GM19468 (cell line): ENCODE results near the gene EFNA4.
A peak's percentile ranks its signal among the peaks of the same experiment; 100 is the strongest.

Source experiments
- ATAC-seq: cut with Tn5 transposase; IDR thresholded peaks from one replicate; pipeline ENCODE4 v1.9.1; 2021; ENCODE audit warnings: mild to moderate bottlenecking, moderate library complexity, moderate number of reproducible peaks; ENCODE audit not compliant: unreplicated experiment; ENCODE audit errors: extremely low read depth

EFNA4 gene

GRCh38 chr1:155084722-155085503, 21.4 kb downstream of the EFNA4 start:
- ATAC-seq = peak; percentile 65

DNA sequence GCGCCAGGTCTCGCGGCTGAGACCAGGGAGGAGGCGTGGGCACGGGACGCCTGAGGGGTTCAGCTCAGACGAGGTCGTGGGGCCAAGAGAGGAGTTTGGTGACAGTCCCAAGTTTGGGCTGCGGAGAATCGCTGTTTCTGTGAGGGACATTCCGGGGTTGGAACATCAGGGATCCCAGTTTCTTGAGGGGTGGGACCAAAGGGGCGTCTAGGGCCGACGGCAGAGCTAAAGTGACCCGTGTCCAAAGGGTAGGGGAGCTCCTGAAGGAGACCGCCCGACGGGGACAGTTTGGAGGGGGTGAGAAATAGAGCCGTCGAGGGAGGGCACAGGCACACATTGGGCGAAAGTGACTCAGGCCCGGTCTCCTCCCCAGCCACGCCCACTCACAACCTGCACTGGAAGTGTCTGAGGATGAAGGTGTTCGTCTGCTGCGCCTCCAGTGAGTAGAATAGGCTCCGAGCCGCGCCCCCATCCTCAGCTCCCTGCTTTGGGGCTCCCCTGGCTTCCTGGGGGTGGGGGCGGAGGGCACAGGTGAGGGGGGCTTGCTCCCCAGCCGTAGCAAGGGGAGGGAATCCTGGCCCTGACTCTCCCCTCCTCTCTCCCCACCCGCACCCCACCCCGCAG, 22.1 kb downstream of the EFNA4 start:
- no peak for ATAC-seq

DNA sequence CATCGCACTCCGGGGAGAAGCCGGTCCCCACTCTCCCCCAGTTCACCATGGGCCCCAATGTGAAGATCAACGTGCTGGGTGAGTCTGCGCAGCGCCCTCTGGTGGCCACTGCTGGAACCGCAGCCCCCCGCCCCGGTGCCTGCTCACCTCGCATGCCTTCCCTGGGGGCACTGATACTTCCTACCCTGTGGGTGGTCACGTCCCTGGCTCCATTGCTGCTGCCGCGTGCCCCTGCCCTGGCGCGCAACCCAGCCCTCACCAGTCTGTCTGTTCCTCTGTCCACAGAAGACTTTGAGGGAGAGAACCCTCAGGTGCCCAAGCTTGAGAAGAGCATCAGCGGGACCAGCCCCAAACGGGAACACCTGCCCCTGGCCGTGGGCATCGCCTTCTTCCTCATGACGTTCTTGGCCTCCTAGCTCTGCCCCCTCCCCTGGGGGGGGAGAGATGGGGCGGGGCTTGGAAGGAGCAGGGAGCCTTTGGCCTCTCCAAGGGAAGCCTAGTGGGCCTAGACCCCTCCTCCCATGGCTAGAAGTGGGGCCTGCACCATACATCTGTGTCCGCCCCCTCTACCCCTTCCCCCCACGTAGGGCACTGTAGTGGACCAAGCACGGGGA, 22.7 kb downstream of the EFNA4 start:
- ATAC-seq = no peak

DNA sequence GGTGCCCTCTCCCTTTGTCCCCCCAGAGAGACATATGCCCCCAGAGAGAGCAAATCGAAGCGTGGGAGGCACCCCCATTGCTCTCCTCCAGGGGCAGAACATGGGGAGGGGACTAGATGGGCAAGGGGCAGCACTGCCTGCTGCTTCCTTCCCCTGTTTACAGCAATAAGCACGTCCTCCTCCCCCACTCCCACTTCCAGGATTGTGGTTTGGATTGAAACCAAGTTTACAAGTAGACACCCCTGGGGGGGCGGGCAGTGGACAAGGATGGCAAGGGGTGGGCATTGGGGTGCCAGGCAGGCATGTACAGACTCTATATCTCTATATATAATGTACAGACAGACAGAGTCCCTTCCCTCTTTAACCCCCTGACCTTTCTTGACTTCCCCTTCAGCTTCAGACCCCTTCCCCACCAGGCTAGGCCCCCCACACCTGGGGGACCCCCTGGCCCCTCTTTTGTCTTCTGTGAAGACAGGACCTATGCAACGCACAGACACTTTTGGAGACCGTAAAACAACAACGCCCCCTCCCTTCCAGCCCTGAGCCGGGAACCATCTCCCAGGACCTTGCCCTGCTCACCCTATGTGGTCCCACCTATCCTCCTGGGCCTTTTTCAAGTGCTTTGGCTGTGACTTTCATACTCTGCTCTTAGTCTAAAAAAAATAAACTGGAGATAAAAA, 23.5 kb downstream of the EFNA4 start:
- no peak for ATAC-seq

GRCh38 chr1:155091071-155092051, 27.8 kb downstream of the EFNA4 start:
- no peak for ATAC-seq

DNA sequence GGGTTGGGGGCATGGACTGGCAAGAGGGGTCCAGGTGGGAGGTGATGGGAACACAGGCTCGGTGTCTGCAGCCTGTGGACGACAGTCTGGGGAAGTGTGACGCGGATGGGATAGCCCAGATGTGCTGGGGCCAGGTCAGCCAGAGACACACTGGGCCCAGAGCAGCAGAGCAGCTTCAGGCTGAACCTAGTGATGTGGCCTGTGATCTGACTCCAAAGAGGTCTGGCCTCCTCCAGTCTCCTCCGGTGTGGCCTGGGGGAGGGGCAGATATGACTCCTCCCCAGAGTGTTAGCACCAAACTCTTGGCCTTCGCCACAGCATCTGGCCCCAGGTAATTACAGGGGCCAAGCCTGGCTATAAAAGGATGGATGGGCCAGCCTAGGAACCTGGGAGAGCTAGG, 28.6 kb downstream of the EFNA4 start:
- ATAC-seq = no peak

- ATAC-seq = no peak
Observed at GRCh38 chr1:155092641-155093040, 29.1 kb downstream of the EFNA4 start.

- no peak for ATAC-seq
Observed at GRCh38 chr1:155093911-155094621, 30.5 kb downstream of the EFNA4 start.

DNA sequence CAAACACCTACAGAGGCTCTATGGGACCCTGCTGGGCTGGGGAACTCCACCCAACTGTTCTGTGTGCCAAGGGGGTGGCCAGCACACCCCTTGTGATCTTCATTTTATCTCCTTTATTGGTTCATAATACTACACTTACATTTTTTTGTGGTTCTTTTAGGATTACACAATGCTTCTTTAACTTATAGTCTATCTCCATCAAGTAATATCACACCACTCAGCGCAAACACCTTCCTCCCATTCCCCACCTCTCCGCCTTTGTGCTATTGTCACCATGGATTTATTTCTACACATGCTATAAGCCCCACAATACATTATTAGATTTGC, 31.0 kb downstream of the EFNA4 start:
- no peak for ATAC-seq

DNA sequence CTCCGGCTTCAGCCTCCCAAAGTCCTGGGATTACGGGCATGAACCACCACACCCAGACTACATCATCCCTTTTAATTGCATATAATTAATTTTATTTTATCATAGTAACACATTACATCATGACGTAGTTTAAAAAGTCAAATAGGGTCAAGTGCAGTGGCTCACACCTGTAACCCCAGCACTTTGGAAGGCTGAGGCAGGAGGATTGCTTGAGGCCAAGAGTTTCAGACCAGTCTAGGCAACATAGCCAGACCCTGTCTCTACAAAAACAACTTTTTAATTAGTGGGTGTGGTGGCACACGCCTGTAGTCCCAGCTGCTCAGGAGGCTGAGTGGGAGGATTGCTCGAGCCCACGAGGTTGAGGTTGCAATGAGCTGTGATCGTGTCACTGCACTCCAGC, 35.8 kb downstream of the EFNA4 start:
- ATAC-seq = no peak

DNA sequence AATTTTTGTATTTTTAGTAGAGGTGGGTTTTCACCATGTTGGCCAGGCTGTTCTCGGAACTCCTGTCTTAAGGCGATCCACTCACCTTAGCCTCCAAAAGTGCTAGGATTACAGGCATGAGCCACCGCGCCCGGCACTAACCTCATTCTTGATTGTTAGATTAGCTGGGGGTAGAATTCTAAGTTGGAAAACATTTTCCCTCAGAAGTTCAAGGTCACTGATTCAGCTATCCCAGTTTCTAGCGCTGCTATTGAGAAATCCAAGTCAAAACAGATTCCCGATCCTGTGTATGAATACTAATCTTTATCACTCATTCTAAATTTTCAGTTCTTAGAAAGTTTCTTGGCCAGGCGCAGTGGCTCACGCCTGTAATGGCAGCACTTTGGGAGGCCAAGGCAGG, 39.8 kb downstream of the EFNA4 start:
- ATAC-seq = no peak

GRCh38 chr1:155104605-155105534, 41.3 kb downstream of the EFNA4 start:
- no peak for ATAC-seq

- ATAC-seq = no peak
Observed at GRCh38 chr1:155105604-155106011, 42.1 kb downstream of the EFNA4 start.

DNA sequence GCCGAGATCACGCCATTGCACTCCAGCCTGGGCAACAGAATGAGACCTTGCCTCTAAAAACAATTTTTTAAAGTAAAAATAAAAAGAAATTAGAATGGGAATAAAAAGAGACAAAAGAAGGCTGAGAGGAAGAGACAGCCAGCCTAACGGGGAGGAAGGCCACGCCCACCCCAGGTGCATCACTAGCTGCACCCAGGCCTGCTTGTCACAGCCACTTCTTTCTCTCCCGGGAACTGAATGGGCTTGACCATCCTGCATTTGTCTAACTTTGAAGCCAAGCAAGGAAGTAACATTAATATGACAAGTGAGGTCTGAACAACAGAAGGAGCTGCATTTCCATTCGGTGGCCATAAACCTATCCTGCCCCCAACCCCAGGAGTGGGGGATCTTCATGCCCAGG, 43.3 kb downstream of the EFNA4 start:
- ATAC-seq = no peak

DNA sequence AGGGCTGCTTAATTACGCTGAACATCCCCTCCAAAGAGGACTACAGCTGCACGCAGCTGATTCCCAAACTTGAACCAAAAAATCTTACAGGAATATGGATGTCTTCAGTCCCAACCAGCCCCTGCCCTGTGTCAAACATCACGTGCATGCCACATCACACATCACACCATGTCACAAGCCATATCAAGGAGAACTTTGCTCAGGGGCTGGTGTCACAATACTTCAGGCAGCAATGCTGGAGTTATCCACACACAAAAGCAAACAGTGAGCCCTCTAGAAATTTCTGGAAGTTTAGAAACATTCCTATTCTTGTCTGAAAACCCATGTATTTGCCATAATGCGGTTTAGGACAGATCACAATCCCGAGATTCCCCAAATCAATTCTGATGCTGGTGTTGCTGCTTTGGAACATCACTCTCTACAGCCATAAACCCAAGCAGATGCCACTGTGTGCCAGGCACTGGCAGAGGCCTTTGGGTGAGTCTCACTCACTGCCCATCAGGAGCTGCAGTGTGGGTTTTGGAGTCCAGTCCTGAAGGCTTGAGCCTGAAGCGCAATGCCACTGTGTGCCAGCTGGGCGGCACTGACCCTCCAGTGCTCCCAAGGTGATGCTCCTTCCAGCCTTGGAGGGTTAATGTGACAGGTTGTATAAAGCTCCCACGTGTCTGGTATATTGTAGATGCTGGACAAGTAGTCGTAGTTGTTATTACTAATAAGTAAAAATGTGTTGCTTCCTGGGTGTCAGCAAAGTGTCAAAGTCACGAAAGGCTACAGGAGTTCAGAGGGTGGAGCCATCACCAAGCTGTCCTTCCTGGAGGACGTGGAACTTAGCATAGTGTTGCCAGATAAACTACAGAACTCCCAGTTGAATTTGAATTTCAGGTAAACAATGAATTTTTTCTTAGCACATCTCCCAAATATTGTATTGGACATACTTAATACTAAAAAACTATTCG, 44.0 kb downstream of the EFNA4 start:
- ATAC-seq = no peak

- no peak for ATAC-seq
Observed at GRCh38 chr1:155108296-155108695, 44.8 kb downstream of the EFNA4 start.

DNA sequence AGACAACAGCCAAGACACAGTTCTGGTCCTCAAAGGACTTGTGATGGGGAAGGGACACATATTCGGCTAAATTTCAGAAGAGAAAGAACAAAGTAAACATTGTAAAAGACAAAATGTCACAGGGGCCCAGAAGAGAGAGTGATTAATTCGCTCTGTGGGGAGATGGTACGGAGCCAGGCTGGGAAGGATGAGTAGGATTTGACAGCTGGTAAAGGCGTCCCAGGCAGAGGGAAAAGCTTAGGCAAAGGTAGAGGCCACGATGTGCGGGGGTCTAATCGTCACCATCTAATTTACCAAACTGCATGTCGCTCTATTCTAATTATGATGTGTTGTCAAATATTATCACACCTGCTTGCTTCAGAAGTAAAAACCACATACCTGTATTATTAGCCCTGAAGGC, 46.8 kb downstream of the EFNA4 start:
- no peak for ATAC-seq
